Uterus (tissue), 4 donors: ENCODE measurements around the gene RAET1L. TPM values are rescaled to one million over a fixed set of nuclear protein-coding genes. Genes with fewer than 3 reads are reported as not detected.
"Not testable (repeated sequence)": the region's sequence is repeated elsewhere in the genome, so short reads cannot be mapped to it uniquely, and the experiment has no call there.

Experiments used
- DNase-seq, 2 donors: peaks; one replicate each; pipeline ENCODE4 v3.0.0-alpha.2; 2019 to 2020
- H3K27ac ChIP-seq, 2 donors: fragments of 200-600 bp; sonication (generic); 1 replicate in 1 of 2; 2 replicates in 1 of 2; pipeline ENCODE4 v1.5.1; 2016 to 2018
- H3K27me3 ChIP-seq, 2 donors: fragments of 200-600 bp; sonication (generic); one replicate each; pipeline ENCODE4 v1.5.1; 2018 to 2019; ENCODE audit warnings: control low read depth in 1 of 2
- H3K36me3 ChIP-seq, 2 donors: fragments of 200-600 bp; sonication (generic); one replicate each; pipeline ENCODE4 v1.5.1; 2019; ENCODE audit warnings: control low read depth in 1 of 2
- H3K4me1 ChIP-seq, 2 donors: fragments of 200-600 bp; sonication (generic); one replicate each; pipeline ENCODE4 v1.5.1; 2018 to 2019; ENCODE audit warnings: control low read depth in 1 of 2
- H3K4me3 ChIP-seq, 2 donors: fragments of 200-600 bp; sonication (generic); 1 replicate in 1 of 2; 2 replicates in 1 of 2; pipeline ENCODE4 v1.5.1; 2018 to 2019; ENCODE audit warnings: mild to moderate bottlenecking in 1 of 2
- H3K9me3 ChIP-seq, 2 donors: fragments of 200-600 bp; sonication (generic); one replicate each; pipeline ENCODE4 v1.5.1; 2019; ENCODE audit warnings: control low read depth in 1 of 2
- POLR2A ChIP-seq, 2 donors: fragments of 450-650 bp; IDR thresholded peaks; one replicate each; pipeline ENCODE4 v1.6.1; 2016; ENCODE audit warnings: antibody characterized with exemption in 2 of 2, mild to moderate bottlenecking in 1 of 2, moderate library complexity in 1 of 2
- intact Hi-C: fragments of 100-400 bp; cut with DNase I; formaldehyde crosslinking; loops from one replicate; pipeline ENCODE4 v1.15.1; 2023; ENCODE audit warnings: low total_unique reads
- total RNA-seq, 4 donors: library from RNA; depleted of rRNA in 3 of 4; stranded (reverse); fragments of >200 nt in 3 of 4; gene quantifications; one replicate each; pipeline versions ENCODE4 v1.1.0 to v1.2.4, GENCODE V29; 2014 to 2023
- TF ChIP-seq, protein P1 (sequence below), 4 experiments: fragments of 200-600 bp in 2 of 4; fragments of 450-650 bp in 2 of 4; sonication (generic) in 2 of 4; IDR thresholded peaks; one replicate each; pipeline ENCODE4 v1.5.1; 2016 to 2019; ENCODE audit warnings: antibody characterized with exemption in 4 of 4, mild to moderate bottlenecking in 2 of 4, moderate library complexity in 1 of 4
- donor health status: DM: yes; HTN: yes; CAD: no.

RAET1L gene
- total RNA-seq, 4 donors from 2014 or later: not detected

- H3K4me3 ChIP-seq: no peak overlapping the region
- H3K27me3 ChIP-seq: peaks cover 0 to 4% of the 10 kb centered on the region in 2 donors
- no peak overlapping the region for H3K27ac ChIP-seq
- H3K36me3 ChIP-seq: no peaks in the 10 kb centered on the region
- intact Hi-C loops: no loop called here
- H3K9me3 ChIP-seq: no peaks in the 10 kb centered on the region
- TF ChIP-seq, protein P1, sequence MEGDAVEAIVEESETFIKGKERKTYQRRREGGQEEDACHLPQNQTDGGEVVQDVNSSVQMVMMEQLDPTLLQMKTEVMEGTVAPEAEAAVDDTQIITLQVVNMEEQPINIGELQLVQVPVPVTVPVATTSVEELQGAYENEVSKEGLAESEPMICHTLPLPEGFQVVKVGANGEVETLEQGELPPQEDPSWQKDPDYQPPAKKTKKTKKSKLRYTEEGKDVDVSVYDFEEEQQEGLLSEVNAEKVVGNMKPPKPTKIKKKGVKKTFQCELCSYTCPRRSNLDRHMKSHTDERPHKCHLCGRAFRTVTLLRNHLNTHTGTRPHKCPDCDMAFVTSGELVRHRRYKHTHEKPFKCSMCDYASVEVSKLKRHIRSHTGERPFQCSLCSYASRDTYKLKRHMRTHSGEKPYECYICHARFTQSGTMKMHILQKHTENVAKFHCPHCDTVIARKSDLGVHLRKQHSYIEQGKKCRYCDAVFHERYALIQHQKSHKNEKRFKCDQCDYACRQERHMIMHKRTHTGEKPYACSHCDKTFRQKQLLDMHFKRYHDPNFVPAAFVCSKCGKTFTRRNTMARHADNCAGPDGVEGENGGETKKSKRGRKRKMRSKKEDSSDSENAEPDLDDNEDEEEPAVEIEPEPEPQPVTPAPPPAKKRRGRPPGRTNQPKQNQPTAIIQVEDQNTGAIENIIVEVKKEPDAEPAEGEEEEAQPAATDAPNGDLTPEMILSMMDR (IDR thresholded peaks at IDR 0.05): no peak
- TF ChIP-seq POLR2A (IDR thresholded peaks at IDR 0.05): no peak
- DNase-seq: no peak
- no peaks in the 10 kb centered on the region for H3K4me1 ChIP-seq
Observed at GRCh38 chr6:149977221-149977620, 48.1 kb downstream of the RAET1L start.

GRCh38 chr6:149975400-149975799, 49.9 kb downstream of the RAET1L start:
- H3K36me3 ChIP-seq: no peaks in the 10 kb centered on the region
- intact Hi-C loops: no loop called here
- peaks cover 0 to 4% of the 10 kb centered on the region in 2 donors for H3K27me3 ChIP-seq
- H3K9me3 ChIP-seq: no peaks in the 10 kb centered on the region
- TF ChIP-seq, protein P1 (IDR thresholded peaks at IDR 0.05): no peak
- no peak for TF ChIP-seq POLR2A (IDR thresholded peaks at IDR 0.05)
- no peak overlapping the region for H3K4me3 ChIP-seq
- no peaks in the 10 kb centered on the region for H3K4me1 ChIP-seq
- H3K27ac ChIP-seq: no peak overlapping the region
- DNase-seq: no peak

- H3K4me3 ChIP-seq: no peak overlapping the region
- no peaks in the 10 kb centered on the region for H3K9me3 ChIP-seq
- no peaks in the 10 kb centered on the region for H3K36me3 ChIP-seq
- DNase-seq: no peak
- intact Hi-C loops: no loop called here
- TF ChIP-seq POLR2A (IDR thresholded peaks at IDR 0.05): no peak
- TF ChIP-seq, protein P1 (IDR thresholded peaks at IDR 0.05): no peak
- H3K4me1 ChIP-seq: no peaks in the 10 kb centered on the region
- no peak overlapping the region for H3K27ac ChIP-seq
- H3K27me3 ChIP-seq: peaks cover 0 to under 1% of the 10 kb centered on the region in 2 donors
Observed at GRCh38 chr6:149974825-149975224, 50.5 kb downstream of the RAET1L start.

- H3K36me3 ChIP-seq, DNase-seq, H3K9me3 ChIP-seq, H3K4me3 ChIP-seq, H3K27ac ChIP-seq, H3K4me1 ChIP-seq, intact Hi-C loops, H3K27me3 ChIP-seq: not testable (repeated sequence)
Observed at GRCh38 chr6:149974394-149974793, 50.9 kb downstream of the RAET1L start.

GRCh38 chr6:149969635-149970034, 55.7 kb downstream of the RAET1L start:
- Histone ChIP-seq H3K4me1 (peaks cover 0 to 4% of the 10 kb centered on the region in 2 donors), H3K9me3 (no peaks in the 10 kb centered on the region), H3K27ac (no peak overlapping the region), H3K27me3 (peaks cover 9 to 17% of the 10 kb centered on the region in 2 donors), H3K4me3 (no peak overlapping the region), H3K36me3 (no peaks in the 10 kb centered on the region)
- no peak for DNase-seq
- TF ChIP-seq POLR2A (IDR thresholded peaks at IDR 0.05): no peak
- TF ChIP-seq, protein P1 (IDR thresholded peaks at IDR 0.05): no peak
- intact Hi-C loops: no loop called here

GRCh38 chr6:149968909-149969308, 56.4 kb downstream of the RAET1L start:
- H3K36me3 ChIP-seq, DNase-seq, H3K27ac ChIP-seq, H3K9me3 ChIP-seq, intact Hi-C loops, H3K4me3 ChIP-seq: not testable (repeated sequence)
- peaks cover 16 to 21% of the 10 kb centered on the region in 2 donors for H3K27me3 ChIP-seq
- H3K4me1 ChIP-seq: peaks cover 0 to 11% of the 10 kb centered on the region in 2 donors

Other genes starting within 250 kb of the RAET1L start
- gene LRP11, start 161.2 kb downstream of the RAET1L start, total RNA-seq: 10 to 100 TPM; 22.0 to 61.7 (median 29.8) TPM
- under 1 TPM in 1 of 4 donors, not detected in 3; 0.55 TPM for gene RAET1E, start 127.4 kb downstream of the RAET1L start, total RNA-seq
- gene RAET1G, start 102.4 kb downstream of the RAET1L start, total RNA-seq: 1 to 10 TPM in 1 of 4 donors, not detected in 3; 1.4 TPM
- under 1 TPM in 2 of 4 donors, not detected in 2; 0.21 to 0.34 TPM for gene ULBP2, start 83.5 kb downstream of the RAET1L start, total RNA-seq
- gene ULBP1, start 61.6 kb downstream of the RAET1L start, total RNA-seq: not detected
- 1 to 10 TPM in 1 of 4 donors, under 1 TPM in 1, not detected in 2; 0.61 to 2.9 TPM for gene ULBP3, start 43.6 kb upstream of the RAET1L start, total RNA-seq
- 1 to 10 TPM in 2 of 4 donors, not detected in 2; 2.1 to 2.9 TPM for gene PPP1R14C, start 117.5 kb upstream of the RAET1L start, total RNA-seq